IMR-90 (cell line): ENCODE results near the gene USP10. TPM values are rescaled to one million over a fixed set of nuclear protein-coding genes. Genes with fewer than 3 reads are reported as not detected.

Experiments used
- ATAC-seq: fragments of 200-7000 bp; cut with Tn5 transposase; 2 replicates; pipeline ENCODE4 v1.9.1; 2020; ENCODE audit warnings: low read depth, mild to moderate bottlenecking, moderate library complexity
- BruUV-seq: library from RNA; stranded (reverse); fragments of 400-500 nt; replicated peaks from 2 replicates; lab custom pipeline; 2021; lab: Mats Ljungman, UMichigan
- CTCF ChIA-PET: fragments of 300-600 bp; formaldehyde crosslinking; extraction: SDS; loops from one replicate; lab custom pipeline; 2021; ENCODE audit warnings: antibody characterized with exemption; lab: Yijun Ruan, JAX
- POLR2A ChIA-PET: fragments of 300-600 bp; sonication (Branson Sonifier 250); formaldehyde crosslinking; loops from one replicate; lab custom pipeline; 2022; ENCODE audit warnings: antibody characterized with exemption; ENCODE audit not compliant: unreplicated experiment; lab: Charles Lee
- DNase-seq: peaks from one replicate; pipeline ENCODE4 v3.0.0; 2013
- H2AFZ ChIP-seq: replicated peaks from 2 replicates; pipeline ENCODE3; 2013; ENCODE audit warnings: low read length, mild to moderate bottlenecking; ENCODE audit not compliant: poor library complexity
- H2AK5ac ChIP-seq: 2 replicates; pipeline ENCODE4 v1.6.1; 2013; ENCODE audit warnings: low read depth, low read length, inconsistent platforms
- H2AK9ac ChIP-seq: replicated peaks from 2 replicates; pipeline ENCODE3; 2013; ENCODE audit warnings: mild to moderate bottlenecking, low read depth, low read length, moderate library complexity; ENCODE audit not compliant: poor library complexity
- H2BK120ac ChIP-seq: 2 replicates; pipeline ENCODE4 v1.6.1; 2013; ENCODE audit warnings: low read depth, low read length, inconsistent platforms
- H2BK15ac ChIP-seq: 3 replicates; pipeline ENCODE4 v1.6.1; 2013; ENCODE audit warnings: low read depth, low read length, inconsistent platforms
- H2BK20ac ChIP-seq: 2 replicates; pipeline ENCODE4 v1.6.1; 2013; ENCODE audit warnings: low read depth, mild to moderate bottlenecking, inconsistent platforms, low read length, moderate library complexity
- H2BK5ac ChIP-seq: 2 replicates; pipeline ENCODE4 v1.6.1; 2013; ENCODE audit warnings: mild to moderate bottlenecking, low read depth, low read length, inconsistent platforms; ENCODE audit not compliant: poor library complexity, severe bottlenecking
- H3K14ac ChIP-seq: replicated peaks from 2 replicates; pipeline ENCODE4 v1.6.1; 2013; ENCODE audit warnings: low read depth, low read length, inconsistent platforms
- H3K18ac ChIP-seq: 2 replicates; pipeline ENCODE4 v1.6.1; 2013; ENCODE audit warnings: low read depth, low read length, control low read depth
- H3K23ac ChIP-seq: 2 replicates; pipeline ENCODE4 v1.6.1; 2013; ENCODE audit warnings: low read depth, low read length, inconsistent platforms
- H3K27ac ChIP-seq: 2 replicates; pipeline ENCODE4 v1.5.1; 2013; ENCODE audit warnings: mild to moderate bottlenecking, control low read depth, low read length; ENCODE audit not compliant: insufficient read depth
- H3K27me3 ChIP-seq: 2 replicates; pipeline ENCODE4 v1.6.1; 2013; ENCODE audit warnings: low read length; ENCODE audit not compliant: control insufficient read depth, insufficient read depth
- H3K36me3 ChIP-seq: 2 replicates; pipeline ENCODE4 v1.6.1; 2013; ENCODE audit warnings: low read length, mixed read lengths; ENCODE audit not compliant: control insufficient read depth, insufficient read depth
- H3K4ac ChIP-seq: 2 replicates; pipeline ENCODE4 v1.6.1; 2013; ENCODE audit warnings: low read depth, low read length, inconsistent platforms
- H3K4me1 ChIP-seq: 2 replicates; pipeline ENCODE4 v1.6.1; 2013; ENCODE audit warnings: low read length, mixed read lengths; ENCODE audit not compliant: control insufficient read depth, insufficient read depth
- H3K4me2 ChIP-seq: 2 replicates; pipeline ENCODE4 v1.6.1; 2013; ENCODE audit warnings: low read depth, mild to moderate bottlenecking, control low read depth, low read length, moderate library complexity
- H3K4me3 ChIP-seq: 2 replicates; pipeline ENCODE4 v1.5.1; 2013; ENCODE audit warnings: low read depth, mild to moderate bottlenecking, control low read depth, low read length, moderate library complexity; ENCODE audit not compliant: insufficient read depth
- H3K56ac ChIP-seq: 2 replicates; pipeline ENCODE4 v1.6.1; 2013; ENCODE audit warnings: low read length, inconsistent platforms; ENCODE audit not compliant: insufficient read depth; ENCODE audit errors: extremely low read depth
- H3K79me1 ChIP-seq, 2 experiments: 2 replicates each; pipeline ENCODE4 v1.6.1; 2013; ENCODE audit warnings: low read length in 2 of 2, inconsistent platforms in 1 of 2, low read depth in 1 of 2
- H3K9ac ChIP-seq: 2 replicates; pipeline ENCODE4 v1.6.1; 2013; ENCODE audit warnings: low read depth, low read length, control low read depth
- H3K9me1 ChIP-seq: 2 replicates; pipeline ENCODE4 v1.6.1; 2013; ENCODE audit warnings: low read length, inconsistent platforms; ENCODE audit not compliant: insufficient read depth
- H3K9me3 ChIP-seq: 2 replicates; pipeline ENCODE4 v1.6.1; 2013; ENCODE audit warnings: low read length; ENCODE audit not compliant: control insufficient read depth, insufficient read depth
- H4K20me1 ChIP-seq: 2 replicates; pipeline ENCODE4 v1.6.1; 2013; ENCODE audit warnings: low read length, inconsistent platforms; ENCODE audit not compliant: insufficient read depth
- H4K5ac ChIP-seq: 2 replicates; pipeline ENCODE4 v1.6.1; 2013; ENCODE audit warnings: mild to moderate bottlenecking, low read depth, low read length, control low read depth
- H4K8ac ChIP-seq, 2 experiments: 2 replicates each; pipeline ENCODE4 v1.6.1; 2013; ENCODE audit warnings: low read depth in 2 of 2, low read length in 2 of 2, control low read depth in 1 of 2, inconsistent platforms in 1 of 2
- H4K91ac ChIP-seq: 2 replicates; pipeline ENCODE4 v1.6.1; 2013; ENCODE audit warnings: low read depth, low read length, inconsistent platforms; ENCODE audit not compliant: insufficient read depth
- BHLHE40 ChIP-seq: fragments of 150-350 bp; IDR thresholded peaks from 2 replicates; pipeline ENCODE4 v1.6.1; 2016; ENCODE audit warnings: mild to moderate bottlenecking, low read depth, low read length
- CEBPB ChIP-seq: IDR thresholded peaks from 2 replicates; pipeline ENCODE4 v1.6.1; 2012; ENCODE audit warnings: low read depth, low read length, improper control_type of control experiment
- CHD1 ChIP-seq: IDR thresholded peaks from 2 replicates; pipeline ENCODE4 v1.6.1; 2012; ENCODE audit warnings: low read depth, low read length, improper control_type of control experiment
- FOS ChIP-seq: fragments of 150-350 bp; IDR thresholded peaks from 2 replicates; pipeline ENCODE4 v1.6.1; 2016; ENCODE audit warnings: low read depth, low read length
- MAFK ChIP-seq: IDR thresholded peaks from 2 replicates; pipeline ENCODE4 v1.6.1; 2012; ENCODE audit warnings: low read depth, low read length, improper control_type of control experiment
- MXI1 ChIP-seq: IDR thresholded peaks from 2 replicates; pipeline ENCODE4 v1.6.1; 2012; ENCODE audit warnings: low read depth, mild to moderate bottlenecking, low read length, moderate library complexity, borderline replicate concordance
- NFE2L2 ChIP-seq: fragments of 150-350 bp; IDR thresholded peaks from 2 replicates; pipeline ENCODE4 v1.6.1; 2016; ENCODE audit warnings: low read depth, mild to moderate bottlenecking, low read length
- POLR2A ChIP-seq: IDR thresholded peaks from 2 replicates; pipeline ENCODE4 v1.6.1; 2012; ENCODE audit warnings: mild to moderate bottlenecking, low read depth, low read length
- RAD21 ChIP-seq: IDR thresholded peaks from 2 replicates; pipeline ENCODE4 v1.6.1; 2012; ENCODE audit warnings: low read length, improper control_type of control experiment
- RCOR1 ChIP-seq: IDR thresholded peaks from 2 replicates; pipeline ENCODE4 v1.6.1; 2012; ENCODE audit warnings: mild to moderate bottlenecking, low read length, improper control_type of control experiment; ENCODE audit not compliant: insufficient replicate concordance
- RFX5 ChIP-seq: IDR thresholded peaks from 2 replicates; pipeline ENCODE4 v1.8.0; 2012; ENCODE audit warnings: low read depth, mild to moderate bottlenecking, low read length, moderate library complexity
- SMC3 ChIP-seq: fragments of 150-350 bp; IDR thresholded peaks from 2 replicates; pipeline ENCODE4 v1.6.1; 2016; ENCODE audit warnings: low read depth, mild to moderate bottlenecking, antibody characterized with exemption, low read length, moderate library complexity
- USF2 ChIP-seq: fragments of 150-350 bp; IDR thresholded peaks from 2 replicates; pipeline ENCODE4 v1.6.1; 2017; ENCODE audit warnings: mild to moderate bottlenecking, antibody characterized with exemption, low read length, low read depth
- WGBS, 2 experiments: methylation state at CpG; one replicate each; pipeline versions ENCODE4 v1.1.5 to v1.1.7; 2013; ENCODE audit warnings: missing lambda C conversion rate in 2 of 2; ENCODE audit not compliant: insufficient read length in 1 of 2; ENCODE audit errors: extremely low coverage in 2 of 2; 5-methylcytosine and 5-hydroxymethylcytosine counted together
- dilution Hi-C: fragments of 300-500 bp; cut with HindIII; formaldehyde crosslinking; loops from one replicate; pipeline ENCODE4 v1.14.3; 2018; ENCODE audit warnings: low sequenced_read_pairs; ENCODE audit not compliant: unreplicated experiment
- in situ Hi-C: fragments of 300-500 bp; cut with MboI; formaldehyde crosslinking; loops from 3 replicates; pipeline ENCODE4 v1.14.3; 2019; ENCODE audit warnings: low sequenced_read_pairs, inconsistent platforms, mixed read lengths
- intact Hi-C: fragments of 100-400 bp; cut with micrococcal nuclease; formaldehyde crosslinking; loops from 2 replicates; pipeline ENCODE4 v1.10.0; 2022
- polyA plus RNA-seq, 3 experiments: library from polyadenylated mRNA; depleted of rRNA; stranded (reverse); fragments of >200 nt; gene quantifications; 2 replicates each; pipeline ENCODE4 v1.2.3, GENCODE V29; 2012; ENCODE audit warnings: low replicate concordance in 1 of 3
- total RNA-seq: library from RNA; depleted of rRNA; stranded (reverse); fragments of >200 nt; gene quantifications from 2 replicates; pipeline ENCODE4 v1.2.3, GENCODE V29; 2012
- TF ChIP-seq, protein P1 (sequence below): fragments of 150-350 bp; IDR thresholded peaks from 2 replicates; pipeline ENCODE4 v1.6.1; 2016; ENCODE audit warnings: low read depth, mild to moderate bottlenecking, low read length, moderate library complexity, borderline replicate concordance
- TF ChIP-seq, protein P2 (sequence below): conservative IDR thresholded peaks from 2 replicates; pipeline ENCODE4 v1.5.1; 2012; ENCODE audit warnings: mild to moderate bottlenecking, low read depth, low read length, improper control_type of control experiment

The USP10 gene
- total and polyA plus RNA-seq, 2 of the 4 experiments (the other 2 are of a cell fraction), result 54.3 to 79.0 TPM

GRCh38 chr16:84690088-84690819 is 9.5 kb upstream of the USP10 start:
- Histone ChIP-seq H4K20me1 (no peaks in the 10 kb centered on the region), H2BK20ac (peak overlapping the region; percentile 94), H2BK5ac (peak overlapping the region; percentile 7), H3K79me1 (peaks cover 4 to 9% of the 10 kb centered on the region in 2 experiments; a peak in 1 of 4 replicates), H2AK9ac (peak overlapping the region; percentile 73), H3K4me3 (no peak overlapping the region), H2BK15ac (peak overlapping the region; percentile 99), H3K18ac (peak overlapping the region; percentile 42; the same call in 1 of the 2 replicates), H4K5ac (peak overlapping the region; percentile 19; the same call in 1 of the 2 replicates), H3K36me3 (no peaks in the 10 kb centered on the region), H3K9ac (no peak overlapping the region), H3K56ac (no peak overlapping the region; the same call in 1 of the 2 replicates), H2BK120ac (peak overlapping the region; percentile 86), H4K91ac (peak overlapping the region; percentile 66), H3K4ac (peak overlapping the region; percentile 86), H3K23ac (peak overlapping the region; percentile 81; the same call in 1 of the 2 replicates), H4K8ac (peak overlapping the region; percentile 69 to 76; a peak in 3 of 4 replicates), H3K27ac (no peak overlapping the region), H3K9me3 (no peaks in the 10 kb centered on the region), H2AFZ (peak overlapping the region; percentile 53), H3K4me2 (no peak overlapping the region), H3K9me1 (peaks cover 14% of the 10 kb centered on the region), H3K4me1 (peaks cover 9% of the 10 kb centered on the region), H3K27me3 (no peaks in the 10 kb centered on the region), H2AK5ac (peak overlapping the region; percentile 91), H3K14ac (peak overlapping the region; percentile 90)
- in situ Hi-C loops, result no loop called here
- ChIA-PET CTCF (interaction anchor here (0.9 to 1.3 kb wide), 3 partner anchors 9 to 48 kb away, joined by 3 to 5 read pairs (median 3); no protein-coding TSS in a partner anchor), POLR2A (no interaction called here)
- WGBS, 2 experiments, result 43% methylated on average over 1 of the region's 6 CpGs; no CpG with 5 or more reads in 1 of the 2 experiments
- DNase-seq (no peak), ATAC-seq (no peak)
- intact Hi-C loops, result no loop called here
- dilution Hi-C loops, result no loop called here
- TF ChIP-seq MAFK, result no peak
- TF ChIP-seq, protein P1, sequence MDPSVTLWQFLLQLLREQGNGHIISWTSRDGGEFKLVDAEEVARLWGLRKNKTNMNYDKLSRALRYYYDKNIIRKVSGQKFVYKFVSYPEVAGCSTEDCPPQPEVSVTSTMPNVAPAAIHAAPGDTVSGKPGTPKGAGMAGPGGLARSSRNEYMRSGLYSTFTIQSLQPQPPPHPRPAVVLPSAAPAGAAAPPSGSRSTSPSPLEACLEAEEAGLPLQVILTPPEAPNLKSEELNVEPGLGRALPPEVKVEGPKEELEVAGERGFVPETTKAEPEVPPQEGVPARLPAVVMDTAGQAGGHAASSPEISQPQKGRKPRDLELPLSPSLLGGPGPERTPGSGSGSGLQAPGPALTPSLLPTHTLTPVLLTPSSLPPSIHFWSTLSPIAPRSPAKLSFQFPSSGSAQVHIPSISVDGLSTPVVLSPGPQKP, result no peak
- TF ChIP-seq MXI1, result no peak
- no peak for TF ChIP-seq POLR2A
- TF ChIP-seq, protein P2, sequence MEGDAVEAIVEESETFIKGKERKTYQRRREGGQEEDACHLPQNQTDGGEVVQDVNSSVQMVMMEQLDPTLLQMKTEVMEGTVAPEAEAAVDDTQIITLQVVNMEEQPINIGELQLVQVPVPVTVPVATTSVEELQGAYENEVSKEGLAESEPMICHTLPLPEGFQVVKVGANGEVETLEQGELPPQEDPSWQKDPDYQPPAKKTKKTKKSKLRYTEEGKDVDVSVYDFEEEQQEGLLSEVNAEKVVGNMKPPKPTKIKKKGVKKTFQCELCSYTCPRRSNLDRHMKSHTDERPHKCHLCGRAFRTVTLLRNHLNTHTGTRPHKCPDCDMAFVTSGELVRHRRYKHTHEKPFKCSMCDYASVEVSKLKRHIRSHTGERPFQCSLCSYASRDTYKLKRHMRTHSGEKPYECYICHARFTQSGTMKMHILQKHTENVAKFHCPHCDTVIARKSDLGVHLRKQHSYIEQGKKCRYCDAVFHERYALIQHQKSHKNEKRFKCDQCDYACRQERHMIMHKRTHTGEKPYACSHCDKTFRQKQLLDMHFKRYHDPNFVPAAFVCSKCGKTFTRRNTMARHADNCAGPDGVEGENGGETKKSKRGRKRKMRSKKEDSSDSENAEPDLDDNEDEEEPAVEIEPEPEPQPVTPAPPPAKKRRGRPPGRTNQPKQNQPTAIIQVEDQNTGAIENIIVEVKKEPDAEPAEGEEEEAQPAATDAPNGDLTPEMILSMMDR, result no peak
- no peak for TF ChIP-seq CHD1
- TF ChIP-seq RFX5, result no peak
- TF ChIP-seq USF2, result no peak
- TF ChIP-seq CEBPB, result no peak
- TF ChIP-seq BHLHE40, result no peak
- TF ChIP-seq NFE2L2, result no peak
- TF ChIP-seq RCOR1, result no peak
- TF ChIP-seq SMC3, result no peak
- TF ChIP-seq FOS, result no peak
- TF ChIP-seq RAD21, result no peak
- BruUV-seq, result no TSS peak
